HepG2 (cell line): ENCODE data around the gene EPM2A. TPM values are rescaled to one million over a fixed set of nuclear protein-coding genes. Genes with fewer than 3 reads are reported as not detected.

Experiments used
- ATAC-seq: fragments of 200-7000 bp; cut with Tn5 transposase; 3 replicates; pipeline ENCODE4 v1.9.1; 2020; ENCODE audit warnings: mild to moderate bottlenecking, moderate library complexity
- BruUV-seq: library from RNA; stranded (reverse); fragments of 400-500 nt; replicated peaks from 2 replicates; lab custom pipeline; 2021; lab: Mats Ljungman, UMichigan
- CTCF ChIA-PET: fragments of 300-600 bp; formaldehyde crosslinking; extraction: SDS; loops from one replicate; lab custom pipeline; 2021; ENCODE audit warnings: low total read pairs, inconsistent platforms, low intra/inter-chr PET ratio; lab: Yijun Ruan, JAX
- POLR2A ChIA-PET: fragments of 350-600 bp; sonication (Branson Sonifier 250); formaldehyde crosslinking; loops from one replicate; lab custom pipeline; 2020; ENCODE audit warnings: antibody characterized with exemption, inconsistent platforms; lab: Yijun Ruan, JAX
- DNase-seq: peaks from one replicate; pipeline ENCODE4 v3.0.0-alpha.2; 2015; ENCODE audit warnings: low spot score
- FAIRE-seq: peaks from 3 replicates; lab custom pipeline; 2011; peaks lifted over from hg19 to GRCh38; lab: Jason Lieb, UNC
- H2AFZ ChIP-seq: one replicate; pipeline ENCODE4 v1.6.1; 2011; ENCODE audit warnings: low read length, inconsistent platforms
- H3K27ac ChIP-seq: fragments of 300-600 bp; 3 replicates; pipeline ENCODE4 v1.8.0; 2011; ENCODE audit warnings: mixed run types, mild to moderate bottlenecking, mixed read lengths, low read length, inconsistent platforms; ENCODE audit not compliant: insufficient read depth; ENCODE audit errors: extremely low read length
- H3K27me3 ChIP-seq, 2 experiments: fragments of 200-600 bp in 1 of 2; 2 replicates in 1 of 2; 3 replicates in 1 of 2; pipeline versions ENCODE4 v1.6.0 to v1.8.0; 2011; ENCODE audit warnings: low read length in 2 of 2, mild to moderate bottlenecking in 2 of 2, moderate library complexity in 2 of 2, inconsistent platforms in 1 of 2; ENCODE audit not compliant: insufficient read depth in 2 of 2, control insufficient read depth in 1 of 2
- H3K36me3 ChIP-seq, 2 experiments: fragments of 200-600 bp in 1 of 2; replicated peaks in 1 of 2; 2 replicates in 1 of 2; 3 replicates in 1 of 2; pipeline versions ENCODE4 v1.5.1 to v1.8.0; 2011; ENCODE audit warnings: low read length in 2 of 2, inconsistent platforms in 1 of 2; ENCODE audit not compliant: insufficient read depth in 2 of 2, control insufficient read depth in 1 of 2
- H3K4me1 ChIP-seq: 2 replicates; pipeline ENCODE4 v1.5.1; 2012; ENCODE audit warnings: low read length, inconsistent platforms; ENCODE audit not compliant: insufficient read depth
- H3K4me2 ChIP-seq: 2 replicates; pipeline ENCODE4 v1.6.0; 2011; ENCODE audit warnings: low read depth, low read length, inconsistent platforms
- H3K4me3 ChIP-seq, 3 experiments: fragments of 200-600 bp in 1 of 3; sonication (generic), shearing (Covaris generic) in 1 of 3; replicated peaks in 1 of 3; 2 replicates each; pipeline ENCODE4 v1.5.1; 2011 to 2016; ENCODE audit warnings: low read length in 3 of 3, inconsistent platforms in 2 of 3, low read depth in 2 of 3, mild to moderate bottlenecking in 2 of 3, control low read depth in 1 of 3, mixed read lengths in 1 of 3; ENCODE audit not compliant: insufficient read depth in 1 of 3
- H3K79me2 ChIP-seq: one replicate; pipeline ENCODE4 v1.6.1; 2011; ENCODE audit warnings: low read length, inconsistent platforms; ENCODE audit not compliant: insufficient read depth
- H3K9ac ChIP-seq: 2 replicates; pipeline ENCODE4 v1.6.0; 2011; ENCODE audit warnings: mild to moderate bottlenecking, low read depth, low read length, inconsistent platforms; ENCODE audit not compliant: insufficient read depth
- H3K9me3 ChIP-seq: 2 replicates; pipeline ENCODE4 v1.5.1; 2012; ENCODE audit warnings: mild to moderate bottlenecking, low read length
- H4K20me1 ChIP-seq: 2 replicates; pipeline ENCODE4 v1.6.0; 2011; ENCODE audit warnings: inconsistent platforms, mild to moderate bottlenecking, low read length, moderate library complexity; ENCODE audit not compliant: insufficient read depth
- ARNT2 ChIP-seq: sonication (generic); formaldehyde crosslinking; IDR thresholded peaks from 2 replicates; pipeline ENCODE4 v1.8.0; 2022; ENCODE audit warnings: mild to moderate bottlenecking, low read depth, missing genetic modification reagents, moderate library complexity
- CHD4 ChIP-seq: fragments of 200-600 bp; sonication (generic); IDR thresholded peaks from 2 replicates; pipeline ENCODE4 v1.7.0; 2017; ENCODE audit warnings: mild to moderate bottlenecking, low read length, borderline replicate concordance
- ELF4 ChIP-seq: sonication (generic); formaldehyde crosslinking; IDR thresholded peaks from 2 replicates; pipeline ENCODE4 v1.5.0; 2020; ENCODE audit warnings: missing genetic modification reagents, mild to moderate bottlenecking, moderate library complexity, borderline replicate concordance
- GFI1 ChIP-seq: sonication (generic); formaldehyde crosslinking; IDR thresholded peaks from 2 replicates; pipeline ENCODE4 v1.5.0; 2020; ENCODE audit warnings: missing genetic modification reagents, mild to moderate bottlenecking, borderline replicate concordance
- GTF2F1 ChIP-seq: fragments of 150-350 bp; IDR thresholded peaks from 2 replicates; pipeline ENCODE4 v1.6.1; 2014; ENCODE audit warnings: low read length
- KMT2B ChIP-seq: IDR thresholded peaks from 2 replicates; pipeline ENCODE4 v1.6.1; 2016; ENCODE audit warnings: missing genetic modification reagents, missing compliant biosample characterization
- MAF1 ChIP-seq: sonication (generic); formaldehyde crosslinking; IDR thresholded peaks from 2 replicates; pipeline ENCODE4 v1.5.0; 2020; ENCODE audit warnings: missing genetic modification reagents, borderline replicate concordance
- MBD4 ChIP-seq: IDR thresholded peaks from 2 replicates; pipeline ENCODE4 v1.6.1; 2012; ENCODE audit warnings: low read length, inconsistent platforms, borderline replicate concordance
- SMAD1 ChIP-seq: sonication (generic); formaldehyde crosslinking; IDR thresholded peaks from 2 replicates; pipeline ENCODE4 v1.4.0; 2020; ENCODE audit warnings: missing genetic modification reagents, low read depth, mild to moderate bottlenecking, borderline replicate concordance
- SP5 ChIP-seq: IDR thresholded peaks from 2 replicates; pipeline ENCODE4 v1.6.1; 2016; ENCODE audit warnings: low read depth, borderline replicate concordance
- SRF ChIP-seq: IDR thresholded peaks from 2 replicates; pipeline ENCODE4 v1.6.1; 2011; ENCODE audit warnings: mild to moderate bottlenecking, low read depth, low read length, moderate library complexity
- ZNF20 ChIP-seq: sonication (generic); formaldehyde crosslinking; IDR thresholded peaks from 2 replicates; pipeline ENCODE4 v1.4.0; 2020; ENCODE audit warnings: mild to moderate bottlenecking, moderate library complexity, missing genetic modification reagents
- ZNF230 ChIP-seq: sonication (generic); formaldehyde crosslinking; IDR thresholded peaks from 2 replicates; pipeline ENCODE4 v1.4.0; 2020; ENCODE audit warnings: mild to moderate bottlenecking, missing genetic modification reagents
- ZNF432 ChIP-seq: sonication (generic); formaldehyde crosslinking; IDR thresholded peaks from 2 replicates; pipeline ENCODE4 v1.5.0; 2020; ENCODE audit warnings: missing genetic modification reagents, mild to moderate bottlenecking, borderline replicate concordance
- ZNF484 ChIP-seq: sonication (generic); formaldehyde crosslinking; IDR thresholded peaks from 2 replicates; pipeline ENCODE4 v1.5.1; 2020; ENCODE audit warnings: mild to moderate bottlenecking, low read depth, missing genetic modification reagents, borderline replicate concordance
- ZNF496 ChIP-seq: sonication (generic); formaldehyde crosslinking; IDR thresholded peaks from 2 replicates; pipeline ENCODE4 v1.8.1; 2023; ENCODE audit warnings: mild to moderate bottlenecking, moderate library complexity, missing genetic modification reagents; ENCODE audit not compliant: insufficient replicate concordance
- ZNF724P ChIP-seq: sonication (generic); formaldehyde crosslinking; IDR thresholded peaks from 2 replicates; pipeline ENCODE4 v1.8.0; 2022; ENCODE audit warnings: missing genetic modification reagents, borderline replicate concordance
- WGBS: methylation state at CpG from one replicate; pipeline ENCODE4 v1.1.6; 2017; ENCODE audit warnings: low lambda C conversion rate; 5-methylcytosine and 5-hydroxymethylcytosine counted together
- in situ Hi-C: cut with HindIII; loops from 2 replicates; pipeline ENCODE4 v1.10.0; 2017; ENCODE audit warnings: low pct_unique_long_range_greater_than_20kb; ENCODE audit not compliant: extremely low pct_ligation_motif_present
- intact Hi-C: fragments of 100-400 bp; cut with micrococcal nuclease; formaldehyde crosslinking; loops from one replicate; pipeline ENCODE4 v1.10.0; 2022; ENCODE audit not compliant: unreplicated experiment
- polyA plus RNA-seq, 8 experiments: library from polyadenylated mRNA; depleted of rRNA in 3 of 8; stranded (reverse) in 7 of 8; unstranded in 1 of 8; fragments of >200 nt; fragmentation: Illumina TruSeq in 4 of 8; extraction: Trizol in 4 of 8; gene quantifications; 2 replicates each; pipeline versions ENCODE4 v1.2.1 to v1.2.3, GENCODE V29; 2011 to 2016; ENCODE audit warnings: low read depth in 4 of 8, missing spikeins in 1 of 8, mixed read lengths in 1 of 8; ENCODE audit not compliant: insufficient read depth in 1 of 8
- total RNA-seq, 5 experiments: library from RNA; depleted of rRNA; stranded (reverse); fragments of >200 nt; fragmentation: Illumina TruSeq; extraction: Trizol; gene quantifications; 2 replicates each; pipeline ENCODE4 v1.2.3, GENCODE V29; 2016; ENCODE audit warnings: low read depth in 1 of 5
- TF ChIP-seq, protein P1 (sequence below): sonication (generic); formaldehyde crosslinking; IDR thresholded peaks from 2 replicates; pipeline ENCODE4 v1.8.1; 2023; ENCODE audit warnings: mild to moderate bottlenecking, moderate library complexity, missing genetic modification reagents
- TF ChIP-seq, protein P2 (sequence below): sonication (generic); formaldehyde crosslinking; IDR thresholded peaks from 2 replicates; pipeline ENCODE4 v1.5.1; 2020; ENCODE audit warnings: missing genetic modification reagents, mild to moderate bottlenecking, borderline replicate concordance
- TF ChIP-seq, protein P3 (sequence below): sonication (generic); formaldehyde crosslinking; IDR thresholded peaks from 2 replicates; pipeline ENCODE4 v1.4.0; 2020; ENCODE audit warnings: missing genetic modification reagents

EPM2A gene
- total and polyA plus RNA-seq, 2 of the 13 experiments (the other 11 are each of a cell fraction or from before 2014, with no cell fraction given) = 4.6 to 9.2 TPM

DNA sequence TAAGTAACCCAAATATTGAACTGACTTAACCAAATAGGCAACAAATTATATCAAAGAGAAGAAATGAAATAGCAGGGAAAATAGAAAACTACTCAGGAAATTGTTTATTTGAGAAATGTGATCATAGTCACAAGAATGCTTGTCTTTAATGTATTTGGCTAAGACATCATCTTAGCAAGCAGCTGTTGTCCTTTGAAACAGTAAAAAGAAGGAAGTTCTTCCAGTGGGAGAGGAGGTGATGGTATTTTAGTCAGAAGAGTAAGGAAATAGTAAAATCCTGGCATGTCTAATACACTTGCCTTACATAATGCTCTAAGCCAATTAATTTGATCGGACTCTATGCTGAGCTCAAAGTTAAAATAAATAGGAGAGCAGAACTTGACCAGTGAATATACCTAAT lies 126.5 kb downstream of the EPM2A start (continued):
- TF ChIP-seq SP5 (CRISPR knock-in tag) = no peak

DNA sequence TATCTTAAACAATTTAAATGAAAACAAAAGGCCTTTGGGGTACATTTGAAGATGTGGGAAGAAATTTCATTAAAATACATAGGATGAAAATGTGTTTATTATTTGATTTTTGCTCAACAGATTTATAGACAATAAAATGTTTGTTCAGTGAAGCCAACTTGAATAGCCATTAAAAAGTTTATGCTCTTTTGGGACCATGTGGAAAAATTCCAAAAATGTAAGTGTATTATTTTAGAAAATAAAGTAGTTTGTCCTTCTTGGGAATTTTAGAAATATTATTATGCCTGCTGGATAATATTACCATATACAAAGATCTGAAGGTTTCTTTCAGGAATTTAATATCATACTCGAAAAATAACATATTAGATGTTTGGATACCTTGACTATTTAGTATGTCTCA lies 131.3 kb downstream of the EPM2A start:
- no peak for TF ChIP-seq SRF
- no peak for TF ChIP-seq ZNF432 (CRISPR knock-in tag)
- TF ChIP-seq ZNF230 = no peak
- no peak for TF ChIP-seq MBD4
- no peak for TF ChIP-seq ELF4 (CRISPR knock-in tag)
- TF ChIP-seq KMT2B = no peak
- TF ChIP-seq SMAD1 (CRISPR knock-in tag) = no peak
- TF ChIP-seq ZNF484 (CRISPR knock-in tag) = no peak
- no peak for TF ChIP-seq GFI1 (CRISPR knock-in tag)
- TF ChIP-seq GTF2F1 = no peak
- TF ChIP-seq ZNF724P = no peak
- TF ChIP-seq ZNF20 (CRISPR knock-in tag) = no peak
- TF ChIP-seq MAF1 (CRISPR knock-in tag) = no peak
- TF ChIP-seq, protein P1, sequence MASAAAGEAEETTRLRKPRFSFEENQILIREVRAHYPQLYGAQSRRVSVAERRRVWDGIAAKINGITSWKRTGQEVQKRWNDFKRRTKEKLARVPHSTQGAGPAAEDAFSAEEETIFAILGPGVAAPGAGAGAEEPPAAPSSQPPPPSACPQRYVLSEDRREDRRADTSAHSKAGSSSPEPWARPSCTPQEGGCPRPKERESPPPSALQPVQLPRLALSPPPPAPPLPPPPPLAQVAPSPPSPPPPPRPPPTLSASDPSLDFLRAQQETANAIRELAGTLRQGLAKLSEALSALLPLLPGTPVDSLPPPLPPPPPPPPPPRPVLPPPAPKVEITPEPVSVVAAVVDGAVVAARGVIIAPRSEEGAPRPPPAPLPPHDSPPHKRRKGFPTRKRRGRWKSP = no peak
- no peak for TF ChIP-seq CHD4
- no peak for TF ChIP-seq ZNF496 (CRISPR knock-in tag)
- TF ChIP-seq, protein P2, sequence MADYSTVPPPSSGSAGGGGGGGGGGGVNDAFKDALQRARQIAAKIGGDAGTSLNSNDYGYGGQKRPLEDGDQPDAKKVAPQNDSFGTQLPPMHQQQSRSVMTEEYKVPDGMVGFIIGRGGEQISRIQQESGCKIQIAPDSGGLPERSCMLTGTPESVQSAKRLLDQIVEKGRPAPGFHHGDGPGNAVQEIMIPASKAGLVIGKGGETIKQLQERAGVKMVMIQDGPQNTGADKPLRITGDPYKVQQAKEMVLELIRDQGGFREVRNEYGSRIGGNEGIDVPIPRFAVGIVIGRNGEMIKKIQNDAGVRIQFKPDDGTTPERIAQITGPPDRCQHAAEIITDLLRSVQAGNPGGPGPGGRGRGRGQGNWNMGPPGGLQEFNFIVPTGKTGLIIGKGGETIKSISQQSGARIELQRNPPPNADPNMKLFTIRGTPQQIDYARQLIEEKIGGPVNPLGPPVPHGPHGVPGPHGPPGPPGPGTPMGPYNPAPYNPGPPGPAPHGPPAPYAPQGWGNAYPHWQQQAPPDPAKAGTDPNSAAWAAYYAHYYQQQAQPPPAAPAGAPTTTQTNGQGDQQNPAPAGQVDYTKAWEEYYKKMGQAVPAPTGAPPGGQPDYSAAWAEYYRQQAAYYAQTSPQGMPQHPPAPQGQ = no peak
- TF ChIP-seq, protein P3, sequence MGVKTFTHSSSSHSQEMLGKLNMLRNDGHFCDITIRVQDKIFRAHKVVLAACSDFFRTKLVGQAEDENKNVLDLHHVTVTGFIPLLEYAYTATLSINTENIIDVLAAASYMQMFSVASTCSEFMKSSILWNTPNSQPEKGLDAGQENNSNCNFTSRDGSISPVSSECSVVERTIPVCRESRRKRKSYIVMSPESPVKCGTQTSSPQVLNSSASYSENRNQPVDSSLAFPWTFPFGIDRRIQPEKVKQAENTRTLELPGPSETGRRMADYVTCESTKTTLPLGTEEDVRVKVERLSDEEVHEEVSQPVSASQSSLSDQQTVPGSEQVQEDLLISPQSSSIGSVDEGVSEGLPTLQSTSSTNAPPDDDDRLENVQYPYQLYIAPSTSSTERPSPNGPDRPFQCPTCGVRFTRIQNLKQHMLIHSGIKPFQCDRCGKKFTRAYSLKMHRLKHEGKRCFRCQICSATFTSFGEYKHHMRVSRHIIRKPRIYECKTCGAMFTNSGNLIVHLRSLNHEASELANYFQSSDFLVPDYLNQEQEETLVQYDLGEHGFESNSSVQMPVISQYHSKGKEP (CRISPR knock-in tag) = no peak
- TF ChIP-seq ARNT2 (CRISPR knock-in tag) = no peak
- no peak overlapping the region for H3K4me3 ChIP-seq
- no peaks in the 10 kb centered on the region for H3K79me2 ChIP-seq
- FAIRE-seq = no peak
- ChIA-PET CTCF (no interaction called here), POLR2A (no interaction called here)
- no peaks in the 10 kb centered on the region for H3K27me3 ChIP-seq
- no peak overlapping the region for H3K4me2 ChIP-seq
- H3K9me3 ChIP-seq = no peaks in the 10 kb centered on the region
- H3K36me3 ChIP-seq = no peaks in the 10 kb centered on the region
- in situ Hi-C loops = no loop called here
- intact Hi-C loops = no loop called here
- no peaks in the 10 kb centered on the region for H4K20me1 ChIP-seq
- no TSS peak for BruUV-seq
- DNase-seq = no peak
- no peak for ATAC-seq
- H2AFZ ChIP-seq = no peak overlapping the region
- H3K27ac ChIP-seq = no peak overlapping the region
- WGBS = 0% methylated on average over 1 of the region's 1 CpG
- H3K4me1 ChIP-seq = peaks cover 6% of the 10 kb centered on the region; the same call in 1 of the 2 replicates
- H3K9ac ChIP-seq = no peak overlapping the region
